ENCODE measurements around the gene HSF5. TPM values are rescaled to one million over a fixed set of nuclear protein-coding genes. Genes with fewer than 3 reads are reported as not detected.

The HSF5 gene
- not detected for polyA plus RNA-seq (2013, experiment 1 of 2)
- polyA plus RNA-seq (2013, experiment 2 of 2): not detected

GRCh38 chr17:58487589-58488427 lies at the start of gene HSF5:
Gene HSF5, minus strand, starts transcription at chr17:58488408. Its CDS starts 134 bp downstream, at chr17:58488274.
- Histone ChIP-seq H3K4me1 (ENCODE audit: insufficient read depth, low read length) (no peaks in the 10 kb centered on the region), H3K27me3 (ENCODE audit: insufficient read depth, low read length) (no peaks in the 10 kb centered on the region), H3K9ac (ENCODE audit: low read depth, low read length) (no peak within 1 kb of the TSS), H3K27ac (ENCODE audit: low read depth, low read length) (no peak within 1 kb of the TSS), H3K36me3 (ENCODE audit: insufficient read depth, low read length) (peaks cover 42% of the 10 kb centered on the region), H3K4me3 (ENCODE audit: low read length) (no peak within 1 kb of the TSS), H3K9me3 (ENCODE audit: insufficient read depth, low read depth, low read length) (no peaks in the 10 kb centered on the region)
- WGBS: 97% methylated on average over 98 of the region's 98 CpGs

- Histone ChIP-seq H3K4me3 (ENCODE audit: low read length) (no peak overlapping the region), H3K27me3 (ENCODE audit: insufficient read depth, low read length) (peaks cover 10% of the 10 kb centered on the region; the same call in 1 of the 2 replicates), H3K27ac (ENCODE audit: low read depth, low read length) (no peak overlapping the region), H3K4me1 (ENCODE audit: insufficient read depth, low read length) (peaks cover 10% of the 10 kb centered on the region; the same call in 1 of the 2 replicates), H3K9me3 (ENCODE audit: insufficient read depth, low read depth, low read length) (no peaks in the 10 kb centered on the region), H3K9ac (ENCODE audit: low read depth, low read length) (no peak overlapping the region), H3K36me3 (ENCODE audit: insufficient read depth, low read length) (no peaks in the 10 kb centered on the region)
- WGBS: 83% methylated on average over 4 of the region's 4 CpGs
Observed at GRCh38 chr17:58537266-58537665, 49.1 kb upstream of the HSF5 start.

GRCh38 chr17:58536542-58536941 lies 48.3 kb upstream of the HSF5 start:
- Histone ChIP-seq H3K36me3 (ENCODE audit: insufficient read depth, low read length) (no peaks in the 10 kb centered on the region), H3K4me1 (ENCODE audit: insufficient read depth, low read length) (peaks cover 10% of the 10 kb centered on the region; the same call in 1 of the 2 replicates), H3K27me3 (ENCODE audit: insufficient read depth, low read length) (peaks cover 11% of the 10 kb centered on the region), H3K4me3 (ENCODE audit: low read length) (no peak overlapping the region), H3K9me3 (ENCODE audit: insufficient read depth, low read depth, low read length) (no peaks in the 10 kb centered on the region), H3K9ac (ENCODE audit: low read depth, low read length) (no peak overlapping the region), H3K27ac (ENCODE audit: low read depth, low read length) (no peak overlapping the region)
- 93% methylated on average over 3 of the region's 3 CpGs for WGBS

- no peak overlapping the region for H3K9ac ChIP-seq (ENCODE audit: low read depth, low read length)
- H3K27ac ChIP-seq (ENCODE audit: low read depth, low read length): no peak overlapping the region
- H3K9me3 ChIP-seq (ENCODE audit: insufficient read depth, low read depth, low read length): no peaks in the 10 kb centered on the region
- peaks cover 19% of the 10 kb centered on the region for H3K27me3 ChIP-seq (ENCODE audit: insufficient read depth, low read length)
- no peaks in the 10 kb centered on the region for H3K36me3 ChIP-seq (ENCODE audit: insufficient read depth, low read length)
- H3K4me1 ChIP-seq (ENCODE audit: insufficient read depth, low read length): peaks cover 16% of the 10 kb centered on the region
- 82% methylated on average over 2 of the region's 2 CpGs for WGBS
- H3K4me3 ChIP-seq (ENCODE audit: low read length): no peak overlapping the region
Observed at GRCh38 chr17:58535431-58535830, 47.2 kb upstream of the HSF5 start.

GRCh38 chr17:58534901-58535421 lies 46.8 kb upstream of the HSF5 start:
- no peak overlapping the region for H3K9ac ChIP-seq (ENCODE audit: low read depth, low read length)
- H3K4me3 ChIP-seq (ENCODE audit: low read length): no peak overlapping the region
- H3K27me3 ChIP-seq (ENCODE audit: insufficient read depth, low read length): peaks cover 19% of the 10 kb centered on the region
- peaks cover 16% of the 10 kb centered on the region for H3K4me1 ChIP-seq (ENCODE audit: insufficient read depth, low read length)
- 91% methylated on average over 4 of the region's 4 CpGs for WGBS
- no peaks in the 10 kb centered on the region for H3K36me3 ChIP-seq (ENCODE audit: insufficient read depth, low read length)
- H3K27ac ChIP-seq (ENCODE audit: low read depth, low read length): no peak overlapping the region
- no peaks in the 10 kb centered on the region for H3K9me3 ChIP-seq (ENCODE audit: insufficient read depth, low read depth, low read length)

- H3K4me1 ChIP-seq (ENCODE audit: insufficient read depth, low read length): peaks cover 16% of the 10 kb centered on the region
- H3K4me3 ChIP-seq (ENCODE audit: low read length): no peak overlapping the region
- H3K9ac ChIP-seq (ENCODE audit: low read depth, low read length): no peak overlapping the region
- H3K36me3 ChIP-seq (ENCODE audit: insufficient read depth, low read length): no peaks in the 10 kb centered on the region
- H3K27me3 ChIP-seq (ENCODE audit: insufficient read depth, low read length): peaks cover 19% of the 10 kb centered on the region
- H3K9me3 ChIP-seq (ENCODE audit: insufficient read depth, low read depth, low read length): no peaks in the 10 kb centered on the region
- no peak overlapping the region for H3K27ac ChIP-seq (ENCODE audit: low read depth, low read length)
- WGBS: 58% methylated on average over 3 of the region's 3 CpGs
Observed at GRCh38 chr17:58534331-58534730, 46.1 kb upstream of the HSF5 start.

- Histone ChIP-seq H3K9me3 (ENCODE audit: insufficient read depth, low read depth, low read length) (no peaks in the 10 kb centered on the region), H3K9ac (ENCODE audit: low read depth, low read length) (no peak overlapping the region), H3K4me1 (ENCODE audit: insufficient read depth, low read length) (peaks cover 16% of the 10 kb centered on the region), H3K27ac (ENCODE audit: low read depth, low read length) (no peak overlapping the region), H3K36me3 (ENCODE audit: insufficient read depth, low read length) (no peaks in the 10 kb centered on the region), H3K4me3 (ENCODE audit: low read length) (no peak overlapping the region), H3K27me3 (ENCODE audit: insufficient read depth, low read length) (peaks cover 19% of the 10 kb centered on the region)
- WGBS: 95% methylated on average over 5 of the region's 5 CpGs
Observed at GRCh38 chr17:58533616-58534188, 45.5 kb upstream of the HSF5 start.

- Histone ChIP-seq H3K36me3 (ENCODE audit: insufficient read depth, low read length) (no peaks in the 10 kb centered on the region), H3K4me3 (ENCODE audit: low read length) (peak overlapping the region; percentile 70), H3K4me1 (ENCODE audit: insufficient read depth, low read length) (peaks cover 16% of the 10 kb centered on the region), H3K9me3 (ENCODE audit: insufficient read depth, low read depth, low read length) (no peaks in the 10 kb centered on the region), H3K27ac (ENCODE audit: low read depth, low read length) (no peak overlapping the region), H3K9ac (ENCODE audit: low read depth, low read length) (no peak overlapping the region), H3K27me3 (ENCODE audit: insufficient read depth, low read length) (peaks cover 19% of the 10 kb centered on the region)
- WGBS: 76% methylated on average over 3 of the region's 3 CpGs
Observed at GRCh38 chr17:58532555-58532951, 44.3 kb upstream of the HSF5 start.

- Histone ChIP-seq H3K36me3 (ENCODE audit: insufficient read depth, low read length) (no peaks in the 10 kb centered on the region), H3K4me3 (ENCODE audit: low read length) (peak overlapping the region; percentile 70), H3K4me1 (ENCODE audit: insufficient read depth, low read length) (peaks cover 16% of the 10 kb centered on the region), H3K9me3 (ENCODE audit: insufficient read depth, low read depth, low read length) (no peaks in the 10 kb centered on the region), H3K27ac (ENCODE audit: low read depth, low read length) (no peak overlapping the region), H3K9ac (ENCODE audit: low read depth, low read length) (peak overlapping the region; percentile 32; the same call in 1 of the 2 replicates), H3K27me3 (ENCODE audit: insufficient read depth, low read length) (peaks cover 19% of the 10 kb centered on the region)
- WGBS: under 1% methylated on average over 80 of the region's 82 CpGs
Observed at GRCh38 chr17:58531661-58532554, 43.7 kb upstream of the HSF5 start.

GRCh38 chr17:58531122-58531521 lies 42.9 kb upstream of the HSF5 start:
- H3K9ac ChIP-seq (ENCODE audit: low read depth, low read length): no peak overlapping the region
- peak overlapping the region; percentile 70 for H3K4me3 ChIP-seq (ENCODE audit: low read length)
- peaks cover 16% of the 10 kb centered on the region for H3K4me1 ChIP-seq (ENCODE audit: insufficient read depth, low read length)
- WGBS: 27% methylated on average over 3 of the region's 3 CpGs
- H3K9me3 ChIP-seq (ENCODE audit: insufficient read depth, low read depth, low read length): no peaks in the 10 kb centered on the region
- H3K36me3 ChIP-seq (ENCODE audit: insufficient read depth, low read length): no peaks in the 10 kb centered on the region
- no peak overlapping the region for H3K27ac ChIP-seq (ENCODE audit: low read depth, low read length)
- peaks cover 19% of the 10 kb centered on the region for H3K27me3 ChIP-seq (ENCODE audit: insufficient read depth, low read length)

All from HUES64 (cell line).